Measurements from ENCODE around the gene EYA4.
A peak's percentile ranks its signal among the peaks of the same experiment; 100 is the strongest.

Gene EYA4

DNA sequence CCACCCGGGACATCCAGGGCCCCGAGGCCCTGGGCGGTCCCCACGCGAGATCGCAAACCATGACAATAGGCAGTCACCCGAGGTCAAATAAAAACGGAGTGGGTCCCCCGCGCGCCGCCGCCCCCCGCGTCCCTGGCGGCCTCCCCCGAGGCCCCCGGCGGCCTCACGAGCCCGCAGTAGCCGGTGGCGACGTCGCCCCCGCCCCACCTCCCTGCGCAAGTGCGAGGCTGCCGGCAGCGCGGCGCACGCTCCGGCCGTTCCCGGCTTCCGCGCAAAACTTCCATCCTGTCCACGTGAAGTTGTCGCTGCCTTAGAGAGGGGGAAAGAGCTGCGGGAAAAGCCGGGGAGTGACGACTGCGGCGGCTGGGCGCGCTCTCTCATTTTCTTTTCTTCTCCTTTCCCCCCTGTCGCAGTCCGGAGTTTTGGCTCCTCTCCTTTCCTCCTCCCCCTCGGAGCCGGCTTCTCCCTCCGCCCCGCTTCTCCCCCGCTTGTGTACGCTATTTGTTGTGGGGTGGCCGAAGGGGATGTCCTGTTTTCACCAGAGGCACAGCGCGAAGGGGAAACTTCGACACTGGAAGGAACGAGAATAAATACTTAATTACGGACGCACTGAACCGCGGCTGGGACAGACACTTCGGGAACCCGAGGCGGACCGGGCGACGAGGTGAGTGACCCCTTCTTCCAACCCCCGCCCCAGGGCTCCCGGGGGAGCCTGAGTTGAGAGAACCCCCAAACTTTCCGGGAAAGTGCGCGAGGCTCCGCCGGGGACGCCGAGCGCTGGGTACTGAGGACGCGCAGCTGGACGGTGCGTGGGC, at the start of gene EYA4:
Gene EYA4, plus strand, starts transcription at position 272 of the 815 bp plus-strand sequence. CDS start 33,424 bp downstream, outside the sequence.
- peaks cover 28 to 44% (median 33%) of the 10 kb centered on the region in 5 donors for H3K27me3 ChIP-seq (ENCODE audit: control insufficient read depth in 5 of 5, insufficient read depth in 4 of 5, low read length in 5 of 5)
- H3K9ac ChIP-seq (ENCODE audit: low read length in 5 of 5), result peak within 1 kb of the TSS in 1 of 5 donors; percentile 35
- H3K4me3 ChIP-seq (ENCODE audit: low read depth in 1 of 5, low read length in 5 of 5), result peak within 1 kb of the TSS; percentile 50 to 76 (median 57)
- no peak within 1 kb of the TSS for H3K27ac ChIP-seq (ENCODE audit: low read depth, low read length)
- no peaks in the 10 kb centered on the region for H3K9me3 ChIP-seq (ENCODE audit: control insufficient read depth in 5 of 5, low read length in 5 of 5)
- no peaks in the 10 kb centered on the region for H3K36me3 ChIP-seq (ENCODE audit: control insufficient read depth in 5 of 5, insufficient read depth in 5 of 5, low read length in 5 of 5)
- peaks cover 0 to 33% (median 24%) of the 10 kb centered on the region in 5 donors for H3K4me1 ChIP-seq (ENCODE audit: control insufficient read depth in 5 of 5, insufficient read depth in 5 of 5, low read length in 5 of 5)

DNA sequence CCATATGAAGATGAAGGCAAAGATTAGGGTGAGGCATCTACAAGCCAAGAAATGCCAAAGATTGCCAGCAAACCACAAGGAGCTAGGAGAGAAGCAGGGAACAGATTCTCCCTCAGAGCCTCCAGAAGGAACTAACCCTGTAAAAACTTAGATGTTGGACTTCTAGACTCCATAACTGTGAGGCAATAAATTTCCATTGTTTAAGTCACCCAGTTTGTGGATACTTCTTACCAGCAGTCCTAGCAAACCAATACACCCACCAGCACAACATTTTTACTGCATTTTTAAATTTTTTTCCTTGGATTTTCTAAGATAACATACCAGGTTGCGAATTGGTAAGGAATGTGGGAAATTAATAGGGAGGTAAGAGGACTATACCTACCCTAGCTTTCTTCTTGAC, 47.8 kb upstream of the EYA4 start:
- Histone ChIP-seq H3K9me3 (ENCODE audit: control insufficient read depth in 5 of 5, low read length in 5 of 5) (peaks cover 0 to 2% (median 0%) of the 10 kb centered on the region in 5 donors), H3K36me3 (ENCODE audit: control insufficient read depth in 5 of 5, insufficient read depth in 5 of 5, low read length in 5 of 5) (no peaks in the 10 kb centered on the region), H3K4me3 (ENCODE audit: low read depth in 1 of 5, low read length in 5 of 5) (no peak overlapping the region), H3K9ac (ENCODE audit: low read length in 5 of 5) (no peak overlapping the region), H3K27me3 (ENCODE audit: control insufficient read depth in 5 of 5, insufficient read depth in 4 of 5, low read length in 5 of 5) (peaks cover 0 to 3% (median 0%) of the 10 kb centered on the region in 5 donors), H3K4me1 (ENCODE audit: control insufficient read depth in 5 of 5, insufficient read depth in 5 of 5, low read length in 5 of 5) (no peaks in the 10 kb centered on the region), H3K27ac (ENCODE audit: low read depth, low read length) (no peak overlapping the region)

GRCh38 chr6:133198725-133199124, 42.4 kb upstream of the EYA4 start:
- no peaks in the 10 kb centered on the region for H3K27me3 ChIP-seq (ENCODE audit: control insufficient read depth in 5 of 5, insufficient read depth in 4 of 5, low read length in 5 of 5)
- no peaks in the 10 kb centered on the region for H3K9me3 ChIP-seq (ENCODE audit: control insufficient read depth in 5 of 5, low read length in 5 of 5)

DNA sequence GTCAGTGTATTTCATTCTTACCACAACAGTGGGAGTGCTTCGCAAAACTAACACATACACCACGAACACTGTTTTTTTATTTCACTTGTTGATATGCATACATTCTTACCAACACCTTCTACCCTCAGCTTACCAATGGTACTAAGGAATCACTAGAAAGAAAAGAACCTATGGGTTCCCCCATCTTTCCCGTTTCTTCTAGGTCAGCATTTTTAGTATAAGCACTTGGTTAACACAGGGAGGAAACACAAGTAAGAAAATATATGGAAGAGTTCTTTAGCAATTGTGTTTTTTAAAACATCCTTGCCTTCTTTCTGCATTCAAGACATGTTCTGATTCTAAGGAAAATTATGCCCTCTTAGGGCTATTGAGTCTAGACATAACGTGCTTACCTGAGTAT, 39.9 kb upstream of the EYA4 start:
- no peak overlapping the region for H3K4me3 ChIP-seq (ENCODE audit: low read depth in 1 of 5, low read length in 5 of 5)
- no peaks in the 10 kb centered on the region for H3K4me1 ChIP-seq (ENCODE audit: control insufficient read depth in 5 of 5, insufficient read depth in 5 of 5, low read length in 5 of 5)
- no peaks in the 10 kb centered on the region for H3K36me3 ChIP-seq (ENCODE audit: control insufficient read depth in 5 of 5, insufficient read depth in 5 of 5, low read length in 5 of 5)
- no peaks in the 10 kb centered on the region for H3K27me3 ChIP-seq (ENCODE audit: control insufficient read depth in 5 of 5, insufficient read depth in 4 of 5, low read length in 5 of 5)
- H3K27ac ChIP-seq (ENCODE audit: low read depth, low read length), result no peak overlapping the region
- no peak overlapping the region for H3K9ac ChIP-seq (ENCODE audit: low read length in 5 of 5)
- no peaks in the 10 kb centered on the region for H3K9me3 ChIP-seq (ENCODE audit: control insufficient read depth in 5 of 5, low read length in 5 of 5)

More at GRCh38 chr6:133198725-133199124, 42.4 kb upstream of the EYA4 start:
- Histone ChIP-seq H3K4me3 (ENCODE audit: low read depth in 1 of 5, low read length in 5 of 5) (no peak overlapping the region), H3K9ac (ENCODE audit: low read length in 5 of 5) (no peak overlapping the region), H3K36me3 (ENCODE audit: control insufficient read depth in 5 of 5, insufficient read depth in 5 of 5, low read length in 5 of 5) (no peaks in the 10 kb centered on the region), H3K27ac (ENCODE audit: low read depth, low read length) (no peak overlapping the region), H3K4me1 (ENCODE audit: control insufficient read depth in 5 of 5, insufficient read depth in 5 of 5, low read length in 5 of 5) (no peaks in the 10 kb centered on the region)

DNA sequence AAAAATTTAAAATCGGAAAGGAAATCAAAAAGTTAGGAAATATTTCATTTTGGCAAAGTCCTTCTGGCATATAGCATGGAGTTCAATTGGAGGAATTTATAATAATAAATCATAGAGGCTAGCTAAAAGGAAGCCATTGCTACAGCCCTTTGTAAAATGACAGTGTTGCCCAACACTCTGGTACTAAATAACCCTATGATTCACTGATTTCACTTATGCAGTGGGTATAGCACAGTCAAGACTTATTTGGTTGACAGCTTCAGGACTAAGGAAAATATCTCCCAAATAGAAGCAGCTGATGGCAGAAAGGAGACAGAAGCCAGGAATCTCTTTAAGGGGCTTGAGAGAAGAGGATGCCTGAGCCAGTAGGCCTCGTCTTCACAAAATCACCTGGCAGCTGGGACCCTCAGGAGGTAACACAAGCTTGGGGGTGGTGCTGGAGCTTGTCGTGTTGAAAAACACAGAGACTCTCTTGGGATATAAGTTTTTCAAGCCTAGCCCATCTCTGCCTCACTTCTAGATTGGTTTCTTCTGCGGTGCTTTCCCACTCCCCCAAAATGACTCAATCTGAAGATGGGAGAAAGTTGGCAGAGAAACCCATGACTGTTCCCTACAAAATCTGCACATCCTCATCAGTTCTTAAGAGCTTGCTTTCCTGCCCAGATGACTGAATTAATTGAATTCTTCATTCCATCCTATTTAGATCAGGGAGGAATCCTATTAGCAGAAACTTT, 38.4 kb upstream of the EYA4 start:
- Histone ChIP-seq H3K9ac (ENCODE audit: low read length in 5 of 5) (no peak overlapping the region), H3K27me3 (ENCODE audit: control insufficient read depth in 5 of 5, insufficient read depth in 4 of 5, low read length in 5 of 5) (no peaks in the 10 kb centered on the region)

GRCh38 chr6:133203344-133203697, 37.8 kb upstream of the EYA4 start:
- Histone ChIP-seq H3K27ac (ENCODE audit: low read depth, low read length) (no peak overlapping the region), H3K4me1 (ENCODE audit: control insufficient read depth in 5 of 5, insufficient read depth in 5 of 5, low read length in 5 of 5) (no peaks in the 10 kb centered on the region), H3K36me3 (ENCODE audit: control insufficient read depth in 5 of 5, insufficient read depth in 5 of 5, low read length in 5 of 5) (no peaks in the 10 kb centered on the region), H3K27me3 (ENCODE audit: control insufficient read depth in 5 of 5, insufficient read depth in 4 of 5, low read length in 5 of 5) (no peaks in the 10 kb centered on the region), H3K9me3 (ENCODE audit: control insufficient read depth in 5 of 5, low read length in 5 of 5) (no peaks in the 10 kb centered on the region), H3K4me3 (ENCODE audit: low read depth in 1 of 5, low read length in 5 of 5) (no peak overlapping the region), H3K9ac (ENCODE audit: low read length in 5 of 5) (no peak overlapping the region)

More for the DNA sequence above, 38.4 kb upstream of the EYA4 start:
- Histone ChIP-seq H3K4me1 (ENCODE audit: control insufficient read depth in 5 of 5, insufficient read depth in 5 of 5, low read length in 5 of 5) (no peaks in the 10 kb centered on the region), H3K4me3 (ENCODE audit: low read depth in 1 of 5, low read length in 5 of 5) (no peak overlapping the region), H3K36me3 (ENCODE audit: control insufficient read depth in 5 of 5, insufficient read depth in 5 of 5, low read length in 5 of 5) (no peaks in the 10 kb centered on the region), H3K9me3 (ENCODE audit: control insufficient read depth in 5 of 5, low read length in 5 of 5) (no peaks in the 10 kb centered on the region), H3K27ac (ENCODE audit: low read depth, low read length) (no peak overlapping the region)

- Histone ChIP-seq H3K4me3 (ENCODE audit: low read depth in 1 of 5, low read length in 5 of 5) (no peak overlapping the region), H3K9me3 (ENCODE audit: control insufficient read depth in 5 of 5, low read length in 5 of 5) (peaks cover 0 to 5% (median 0%) of the 10 kb centered on the region in 5 donors), H3K9ac (ENCODE audit: low read length in 5 of 5) (no peak overlapping the region), H3K36me3 (ENCODE audit: control insufficient read depth in 5 of 5, insufficient read depth in 5 of 5, low read length in 5 of 5) (no peaks in the 10 kb centered on the region), H3K27me3 (ENCODE audit: control insufficient read depth in 5 of 5, insufficient read depth in 4 of 5, low read length in 5 of 5) (no peaks in the 10 kb centered on the region), H3K4me1 (ENCODE audit: control insufficient read depth in 5 of 5, insufficient read depth in 5 of 5, low read length in 5 of 5) (no peaks in the 10 kb centered on the region), H3K27ac (ENCODE audit: low read depth, low read length) (no peak overlapping the region)
Measured at GRCh38 chr6:133205304-133205703, 35.9 kb upstream of the EYA4 start.

DNA sequence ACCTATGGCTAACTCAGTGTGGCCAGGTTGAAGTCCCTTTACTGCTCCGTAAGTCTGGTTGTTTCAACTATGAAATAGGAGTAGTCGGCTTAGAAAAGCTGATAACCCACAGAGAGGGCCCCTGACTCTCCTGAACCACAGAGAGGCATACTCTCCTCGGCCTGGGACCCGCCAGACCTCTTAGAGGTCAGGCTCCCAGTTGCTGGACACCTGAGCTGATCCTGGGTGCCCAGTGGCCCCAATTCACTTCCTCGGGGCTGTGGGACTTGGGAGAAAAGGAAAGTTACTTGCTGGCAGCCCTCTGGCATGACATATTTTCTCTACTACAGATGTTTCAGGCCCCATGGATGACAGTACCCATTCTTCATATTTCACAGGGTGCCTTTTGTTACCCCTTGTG, 34.2 kb upstream of the EYA4 start:
- H3K9ac ChIP-seq (ENCODE audit: low read length in 5 of 5), result no peak overlapping the region
- no peak overlapping the region for H3K27ac ChIP-seq (ENCODE audit: low read depth, low read length)
- H3K4me1 ChIP-seq (ENCODE audit: control insufficient read depth in 5 of 5, insufficient read depth in 5 of 5, low read length in 5 of 5), result no peaks in the 10 kb centered on the region
- H3K4me3 ChIP-seq (ENCODE audit: low read depth in 1 of 5, low read length in 5 of 5), result no peak overlapping the region
- no peaks in the 10 kb centered on the region for H3K36me3 ChIP-seq (ENCODE audit: control insufficient read depth in 5 of 5, insufficient read depth in 5 of 5, low read length in 5 of 5)
- no peaks in the 10 kb centered on the region for H3K27me3 ChIP-seq (ENCODE audit: control insufficient read depth in 5 of 5, insufficient read depth in 4 of 5, low read length in 5 of 5)
- H3K9me3 ChIP-seq (ENCODE audit: control insufficient read depth in 5 of 5, low read length in 5 of 5), result peaks cover 0 to 5% (median 0%) of the 10 kb centered on the region in 5 donors

DNA sequence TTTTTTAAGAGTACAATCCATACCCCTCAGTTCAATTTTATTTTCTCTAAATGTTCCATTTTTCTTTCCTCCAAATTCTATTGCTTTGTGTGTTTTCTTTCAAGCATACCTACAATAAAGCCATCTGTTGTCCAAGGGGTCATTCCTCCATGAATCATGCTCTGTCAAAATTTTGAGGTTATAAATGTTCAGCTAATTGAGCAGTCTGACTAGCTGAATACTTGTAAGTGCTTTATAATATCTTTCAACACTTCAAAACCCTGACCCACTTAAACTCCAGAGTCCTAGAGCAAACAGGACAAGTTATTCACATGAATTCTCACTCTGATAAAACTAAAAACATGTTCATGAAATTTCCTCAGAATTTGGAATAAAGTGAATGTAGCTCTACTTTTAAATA, 33.4 kb upstream of the EYA4 start:
- H3K27me3 ChIP-seq (ENCODE audit: control insufficient read depth in 5 of 5, insufficient read depth in 4 of 5, low read length in 5 of 5), result no peaks in the 10 kb centered on the region
- peaks cover 0 to 5% (median 0%) of the 10 kb centered on the region in 5 donors for H3K9me3 ChIP-seq (ENCODE audit: control insufficient read depth in 5 of 5, low read length in 5 of 5)
- H3K9ac ChIP-seq (ENCODE audit: low read length in 5 of 5), result no peak overlapping the region
- H3K27ac ChIP-seq (ENCODE audit: low read depth, low read length), result no peak overlapping the region
- no peaks in the 10 kb centered on the region for H3K36me3 ChIP-seq (ENCODE audit: control insufficient read depth in 5 of 5, insufficient read depth in 5 of 5, low read length in 5 of 5)
- H3K4me3 ChIP-seq (ENCODE audit: low read depth in 1 of 5, low read length in 5 of 5), result no peak overlapping the region
- no peaks in the 10 kb centered on the region for H3K4me1 ChIP-seq (ENCODE audit: control insufficient read depth in 5 of 5, insufficient read depth in 5 of 5, low read length in 5 of 5)

GRCh38 chr6:133208183-133208755, 32.9 kb upstream of the EYA4 start:
- H3K4me1 ChIP-seq (ENCODE audit: control insufficient read depth in 5 of 5, insufficient read depth in 5 of 5, low read length in 5 of 5), result no peaks in the 10 kb centered on the region
- peaks cover 0 to 5% (median 0%) of the 10 kb centered on the region in 5 donors for H3K9me3 ChIP-seq (ENCODE audit: control insufficient read depth in 5 of 5, low read length in 5 of 5)
- no peak overlapping the region for H3K9ac ChIP-seq (ENCODE audit: low read length in 5 of 5)
- no peaks in the 10 kb centered on the region for H3K36me3 ChIP-seq (ENCODE audit: control insufficient read depth in 5 of 5, insufficient read depth in 5 of 5, low read length in 5 of 5)
- no peak overlapping the region for H3K4me3 ChIP-seq (ENCODE audit: low read depth in 1 of 5, low read length in 5 of 5)
- no peak overlapping the region for H3K27ac ChIP-seq (ENCODE audit: low read depth, low read length)
- no peaks in the 10 kb centered on the region for H3K27me3 ChIP-seq (ENCODE audit: control insufficient read depth in 5 of 5, insufficient read depth in 4 of 5, low read length in 5 of 5)

Measured in subcutaneous abdominal adipose tissue (tissue), 5 donors.